Fibroblast of gingiva (primary cell): ENCODE measurements around the gene GMDS.
"Not testable (repeated sequence)": the region's sequence is repeated elsewhere in the genome, so short reads cannot be mapped to it uniquely, and the experiment has no call there.

Source experiments
- DNase-seq: peaks from one replicate; pipeline ENCODE4 v3.0.0-alpha.2; 2011; ENCODE audit warnings: low read depth

The GMDS gene

GRCh38 chr6:1770968-1771723 is 474.3 kb downstream of the GMDS start:
- DNase-seq = no peak

GRCh38 chr6:1770435-1770843 is 475.0 kb downstream of the GMDS start:
- no peak for DNase-seq

- peak; percentile 82 for DNase-seq
These were observed 477.7 kb downstream of the GMDS start for GRCh38 chr6:1767481-1768246.

- no peak for DNase-seq
These were observed 478.8 kb downstream of the GMDS start for GRCh38 chr6:1766654-1767053.

GRCh38 chr6:1765160-1765903 is 480.1 kb downstream of the GMDS start:
- no peak for DNase-seq

- no peak for DNase-seq
These were observed 480.9 kb downstream of the GMDS start for GRCh38 chr6:1764397-1764987.

- no peak for DNase-seq
These were observed 482.0 kb downstream of the GMDS start for GRCh38 chr6:1763404-1763803.

GRCh38 chr6:1762203-1762602 is 483.2 kb downstream of the GMDS start:
- DNase-seq = peak; percentile 15

- DNase-seq = peak; percentile 40
These were observed 483.9 kb downstream of the GMDS start for GRCh38 chr6:1761477-1761877.

- DNase-seq = no peak
These were observed 484.5 kb downstream of the GMDS start for GRCh38 chr6:1760876-1761275.

- DNase-seq = no peak
These were observed 485.5 kb downstream of the GMDS start for GRCh38 chr6:1759870-1760269.

- no peak for DNase-seq
These were observed 487.2 kb downstream of the GMDS start for GRCh38 chr6:1758076-1758679.

GRCh38 chr6:1757131-1757530 is 488.3 kb downstream of the GMDS start:
- DNase-seq = no peak

- DNase-seq = no peak
These were observed 488.8 kb downstream of the GMDS start for GRCh38 chr6:1756472-1757129.

- not testable (repeated sequence) for DNase-seq
These were observed 494.3 kb downstream of the GMDS start for GRCh38 chr6:1751063-1751462.

GRCh38 chr6:1749041-1749440 is 496.4 kb downstream of the GMDS start:
- no peak for DNase-seq

GRCh38 chr6:1747531-1747930 is 497.9 kb downstream of the GMDS start:
- no peak for DNase-seq

- no peak for DNase-seq
These were observed 498.4 kb downstream of the GMDS start for GRCh38 chr6:1747003-1747402.

GRCh38 chr6:1745814-1746213 is 499.6 kb downstream of the GMDS start:
- DNase-seq = no peak

- DNase-seq = no peak
These were observed 500.9 kb downstream of the GMDS start for GRCh38 chr6:1744543-1744942.

GRCh38 chr6:1739680-1740079 is 505.7 kb downstream of the GMDS start:
- no peak for DNase-seq
